HG03442 (cell line): ENCODE measurements around the gene NKAIN2.

Source experiments
- ATAC-seq: cut with Tn5 transposase; IDR thresholded peaks from one replicate; pipeline ENCODE4 v1.9.1; 2021; ENCODE audit warnings: mild to moderate bottlenecking, moderate library complexity; ENCODE audit not compliant: unreplicated experiment

NKAIN2 gene

DNA sequence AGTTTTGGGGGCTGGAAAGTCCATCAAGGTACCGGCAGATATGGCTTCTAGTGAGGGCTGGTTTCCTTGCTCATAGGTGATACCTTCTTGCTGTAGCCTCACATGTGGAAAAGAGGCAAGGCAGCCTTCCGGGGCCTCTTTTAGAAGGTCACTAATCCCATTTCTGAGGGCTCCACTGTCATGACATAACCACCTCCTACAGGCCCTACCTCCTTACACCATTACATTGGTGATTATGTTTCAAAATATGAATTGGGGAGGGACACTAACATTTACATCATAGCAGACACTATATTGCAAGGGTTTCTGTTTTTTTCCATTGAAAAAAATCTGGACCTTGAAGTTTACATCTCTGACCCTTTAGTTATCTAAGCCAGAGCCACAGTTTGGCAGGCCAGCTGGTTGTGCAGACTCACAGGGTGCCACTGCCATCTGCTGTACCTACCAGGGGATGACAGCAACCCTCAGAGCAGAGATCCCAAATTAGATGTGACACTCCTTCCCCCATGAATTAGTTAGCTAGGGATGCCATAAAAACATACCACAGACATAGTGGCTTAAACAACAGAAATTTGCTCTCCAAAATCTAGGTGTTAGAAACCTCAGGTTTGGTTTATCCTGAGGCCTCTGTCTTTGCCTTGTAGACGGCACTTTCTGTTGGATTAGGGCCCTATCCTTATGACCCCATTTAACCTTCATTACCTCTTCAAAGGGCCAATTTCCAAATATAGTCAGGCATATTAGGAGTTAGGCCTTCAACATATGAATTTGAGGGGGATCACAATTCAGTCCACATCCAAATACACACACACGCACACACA, 992.2 kb downstream of the NKAIN2 start:
- no peak for ATAC-seq

DNA sequence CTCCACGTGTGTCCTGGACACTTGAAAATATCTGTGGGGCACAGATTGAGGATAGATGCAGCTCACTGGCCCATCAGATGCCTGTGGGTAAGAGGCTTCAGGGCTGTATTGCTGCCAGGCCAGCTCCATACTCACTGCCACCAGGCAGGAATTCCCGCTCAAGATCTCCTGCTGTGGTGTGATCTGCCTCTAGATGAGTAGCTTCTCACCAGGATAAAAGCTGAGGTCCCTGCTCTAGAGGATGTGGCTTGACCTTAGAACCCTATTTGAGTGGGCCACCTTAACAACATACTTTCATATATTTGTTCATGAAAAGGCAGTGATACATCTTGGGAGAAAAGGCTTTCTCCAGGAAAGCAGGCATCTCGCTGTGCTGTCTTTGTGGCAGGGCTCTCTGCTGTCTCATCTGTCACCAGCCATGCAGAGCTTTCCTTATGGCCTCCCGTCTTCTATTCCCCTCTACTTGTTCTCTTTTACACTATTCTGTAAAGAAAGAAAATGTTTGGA, 992.9 kb downstream of the NKAIN2 start:
- ATAC-seq, result no peak

DNA sequence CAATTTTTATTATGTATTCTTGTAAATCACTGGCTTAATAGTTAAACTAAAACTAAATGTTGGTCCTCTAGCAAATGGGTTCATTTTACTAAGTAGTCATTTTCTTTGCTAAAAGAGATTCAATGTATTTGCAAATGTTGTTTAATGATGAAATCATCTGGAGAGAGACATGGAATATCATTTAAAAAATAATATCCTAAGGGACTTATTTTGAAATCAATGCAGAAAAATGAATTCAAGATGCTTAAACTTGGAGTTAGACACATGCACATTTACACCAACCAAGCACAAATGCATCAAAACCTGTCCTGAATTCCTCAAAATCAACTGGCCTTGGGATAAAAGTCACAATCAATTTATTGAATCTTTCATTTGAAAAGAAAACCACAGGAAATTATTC, 993.6 kb downstream of the NKAIN2 start:
- no peak for ATAC-seq

DNA sequence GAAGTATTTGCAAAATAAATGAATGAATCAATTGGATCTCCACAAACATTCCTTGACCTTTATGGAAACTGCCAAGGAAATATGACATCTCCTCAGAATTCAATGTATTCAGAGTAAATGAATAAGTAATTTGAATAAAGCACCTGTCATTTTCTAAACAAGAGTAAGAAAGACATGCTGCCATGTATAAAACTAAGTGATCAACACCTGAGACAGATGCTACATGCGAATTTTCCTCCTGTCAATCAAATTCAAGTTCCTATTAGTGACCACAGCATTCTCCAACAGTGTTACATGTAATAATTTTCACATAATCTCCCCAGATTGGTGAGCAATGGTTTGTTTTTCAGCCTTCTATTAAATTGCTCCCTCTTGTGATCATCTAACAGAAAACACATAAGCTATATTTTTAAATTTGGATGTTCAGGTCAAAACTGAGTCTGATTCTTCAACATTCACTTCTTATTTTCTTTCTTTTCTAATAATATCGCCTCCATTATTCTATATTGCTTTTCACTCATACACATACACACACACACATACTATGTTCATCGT, 995.4 kb downstream of the NKAIN2 start:
- no peak for ATAC-seq

DNA sequence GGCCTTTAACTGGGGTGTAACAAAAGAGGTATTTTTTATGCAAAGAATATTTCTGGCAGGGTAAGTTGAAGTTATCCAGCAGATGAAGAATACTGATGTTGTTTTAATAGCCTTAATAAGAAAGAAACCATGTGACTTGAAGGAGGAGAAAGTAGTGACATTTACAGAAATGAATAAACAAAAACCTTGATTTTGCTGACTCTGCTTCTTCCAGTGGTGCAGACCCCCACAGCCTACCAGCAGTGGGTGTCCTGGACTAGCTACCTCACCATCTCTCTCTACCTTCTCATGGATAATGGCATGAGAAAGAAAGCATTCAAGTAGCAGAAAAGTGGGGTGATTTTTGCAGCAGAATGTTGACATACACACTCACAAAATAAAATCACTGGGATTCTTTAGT, 996.0 kb downstream of the NKAIN2 start:
- ATAC-seq, result no peak

DNA sequence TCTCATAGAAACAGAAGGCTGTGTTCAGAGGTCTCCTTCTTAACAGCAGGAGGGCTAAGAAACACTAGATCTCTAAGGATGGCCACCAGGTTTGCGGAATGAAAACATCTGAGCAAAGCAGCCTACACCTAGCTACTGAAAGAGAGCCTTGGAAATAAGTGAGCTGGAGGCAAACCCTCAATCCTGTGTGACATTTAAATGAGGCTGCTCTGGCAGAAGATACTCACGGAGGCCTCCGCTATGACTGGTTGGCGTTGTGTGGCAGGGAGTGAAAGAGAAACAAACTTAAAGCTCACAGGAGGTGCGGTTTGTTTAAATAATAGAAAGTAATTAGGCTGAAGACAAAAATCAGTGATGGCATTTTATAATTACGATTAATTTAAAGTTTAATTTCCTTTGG, 996.6 kb downstream of the NKAIN2 start:
- no peak for ATAC-seq

DNA sequence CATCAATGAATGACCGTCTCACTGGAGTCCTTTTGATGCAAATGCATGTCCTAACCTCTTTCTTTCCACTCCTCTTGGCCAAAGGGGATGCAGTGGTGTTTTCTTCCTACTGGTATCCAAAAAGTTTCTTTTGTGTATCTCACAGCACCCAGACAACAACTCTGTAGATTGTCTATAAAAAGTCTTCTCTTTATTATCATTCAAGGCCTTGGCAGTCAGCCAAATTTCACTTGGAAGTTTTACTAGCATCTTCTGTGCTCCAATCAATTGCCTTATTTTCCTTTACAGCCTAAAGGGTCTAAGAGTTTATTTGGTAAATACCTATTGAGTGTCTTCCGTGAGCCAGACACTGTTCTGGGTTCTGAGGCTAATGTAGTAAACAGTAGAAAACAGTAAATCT, 1008.4 kb downstream of the NKAIN2 start:
- no peak for ATAC-seq

DNA sequence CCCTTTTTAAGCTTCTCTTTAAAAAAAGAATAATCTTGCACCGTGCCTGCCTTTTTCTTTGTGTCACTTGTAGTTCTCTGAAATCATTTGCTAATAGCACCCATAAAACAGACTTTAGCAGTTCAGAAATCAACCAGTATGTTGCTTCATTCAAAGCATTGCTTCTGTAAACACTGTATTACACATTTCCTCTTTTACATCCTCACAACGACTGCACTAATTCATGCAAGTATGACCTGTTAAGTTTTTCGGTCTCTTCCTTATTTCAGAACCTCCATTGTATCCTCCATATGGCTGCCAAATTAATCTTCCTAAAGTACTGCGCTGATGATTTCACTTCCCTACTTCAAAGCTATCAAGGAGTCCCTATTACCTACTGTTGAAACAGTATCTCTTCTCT, 1015.7 kb downstream of the NKAIN2 start:
- no peak for ATAC-seq

DNA sequence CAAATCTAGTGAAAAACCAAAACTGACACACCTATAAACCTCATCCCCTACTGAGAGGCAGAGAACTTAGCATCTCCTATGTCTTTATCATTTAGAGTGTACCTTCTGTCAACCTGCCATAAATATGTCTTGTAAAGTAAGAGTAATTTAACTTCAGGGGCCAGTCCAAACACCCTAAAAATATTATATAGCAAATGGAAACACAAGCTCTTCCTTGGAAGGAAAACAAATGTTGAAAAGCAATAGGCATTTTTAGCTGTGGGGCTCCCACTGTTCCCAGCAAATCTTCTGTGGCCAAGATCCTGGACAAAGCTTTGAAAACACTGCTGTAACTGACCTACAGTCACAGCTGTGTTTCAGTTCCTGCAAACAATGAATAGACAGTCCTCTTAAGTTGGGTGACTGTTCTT, 1018.5 kb downstream of the NKAIN2 start:
- no peak for ATAC-seq

DNA sequence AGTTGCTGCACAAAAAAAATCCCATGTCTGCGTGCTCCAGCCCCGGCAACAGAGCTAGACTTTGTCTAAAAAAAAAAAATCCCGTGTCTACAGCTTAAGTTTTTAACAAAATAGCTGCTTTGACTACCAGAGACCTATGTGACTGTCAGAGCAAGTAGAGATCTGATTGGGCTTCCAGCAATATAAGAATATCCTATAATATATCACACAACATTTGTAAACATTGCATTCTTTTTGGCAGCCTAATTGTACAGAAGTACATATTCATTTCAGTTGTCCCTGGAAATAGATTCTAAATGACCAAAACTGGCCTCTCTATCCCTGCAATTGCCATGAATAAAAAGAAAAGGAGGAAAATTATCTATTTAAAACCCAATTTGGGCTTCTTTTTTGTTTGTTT, 1019.1 kb downstream of the NKAIN2 start:
- no peak for ATAC-seq

DNA sequence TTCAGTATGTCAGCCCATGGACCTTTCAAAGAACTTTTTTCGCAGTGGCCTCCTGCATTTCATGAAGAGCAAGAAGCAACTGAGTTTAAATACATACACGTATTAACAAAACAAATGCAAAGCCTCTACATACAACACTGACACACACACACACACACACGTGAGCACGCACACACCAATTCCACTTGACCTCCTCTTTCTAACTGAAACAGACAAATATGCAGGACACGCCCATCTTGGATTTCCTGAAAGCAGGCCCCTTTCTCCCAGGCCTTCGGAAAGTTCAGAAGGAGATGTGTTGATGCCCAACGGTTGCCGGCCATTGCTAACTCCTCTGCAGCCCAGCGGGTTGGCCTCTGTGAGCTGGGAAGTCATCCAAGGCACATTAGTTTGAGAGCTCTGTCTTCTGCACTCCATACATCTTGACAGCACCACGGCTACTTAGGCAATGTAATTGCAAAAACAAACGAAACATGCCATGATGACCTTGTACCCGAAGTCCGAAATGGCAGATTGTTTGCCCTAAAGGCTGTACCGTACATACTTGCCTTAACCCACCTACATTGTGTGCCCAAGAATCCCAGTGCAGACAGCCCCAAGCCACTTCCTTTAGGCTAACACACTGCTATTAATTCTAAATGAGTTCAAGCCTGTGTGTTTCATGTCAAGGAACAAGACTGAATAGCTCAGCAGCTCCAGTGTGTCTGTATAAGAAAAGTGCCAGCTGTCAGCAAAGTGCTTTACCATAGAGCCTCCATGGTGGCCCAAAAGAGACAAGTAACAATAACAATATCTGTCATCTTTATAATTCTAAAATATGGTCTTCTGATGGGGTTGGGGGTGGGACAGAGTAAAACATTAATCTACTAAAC, 1019.8 kb downstream of the NKAIN2 start:
- no peak for ATAC-seq

DNA sequence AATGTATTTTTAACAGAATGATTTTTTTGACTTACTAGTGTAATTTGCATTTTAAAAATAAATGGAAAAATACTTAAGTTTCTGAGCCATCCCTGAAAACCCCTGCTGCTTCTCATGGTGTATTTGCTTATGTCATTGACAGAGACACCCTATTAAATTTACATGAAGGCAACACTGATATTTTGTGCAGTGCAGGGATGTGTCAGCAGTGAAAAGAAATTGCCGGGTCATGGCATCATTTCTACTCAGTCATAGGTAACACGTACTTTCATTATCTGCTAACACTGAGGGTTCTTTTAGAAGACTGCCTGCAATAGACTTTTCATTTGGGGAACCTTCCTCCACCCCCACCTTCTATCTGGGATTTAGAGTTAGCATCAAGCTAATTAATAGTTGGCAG, 1021.9 kb downstream of the NKAIN2 start:
- no peak for ATAC-seq

DNA sequence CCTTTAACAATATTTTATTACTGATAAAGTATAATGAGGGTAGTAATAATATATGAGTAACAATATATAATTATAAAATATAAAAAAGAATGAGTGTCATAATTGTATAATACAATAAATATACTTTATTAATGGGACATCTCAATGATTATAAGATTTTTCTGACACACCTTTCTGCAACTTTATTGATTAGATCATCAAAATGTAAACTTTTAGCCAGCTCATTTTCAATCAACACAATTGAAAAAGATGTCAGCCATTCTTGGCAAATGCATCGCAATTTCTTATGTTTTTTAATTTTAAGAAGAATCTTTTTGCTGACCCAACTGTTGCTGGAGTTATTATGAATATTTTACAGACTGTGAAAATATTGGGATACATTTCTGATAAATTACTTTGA, 1026.2 kb downstream of the NKAIN2 start:
- ATAC-seq, result no peak

DNA sequence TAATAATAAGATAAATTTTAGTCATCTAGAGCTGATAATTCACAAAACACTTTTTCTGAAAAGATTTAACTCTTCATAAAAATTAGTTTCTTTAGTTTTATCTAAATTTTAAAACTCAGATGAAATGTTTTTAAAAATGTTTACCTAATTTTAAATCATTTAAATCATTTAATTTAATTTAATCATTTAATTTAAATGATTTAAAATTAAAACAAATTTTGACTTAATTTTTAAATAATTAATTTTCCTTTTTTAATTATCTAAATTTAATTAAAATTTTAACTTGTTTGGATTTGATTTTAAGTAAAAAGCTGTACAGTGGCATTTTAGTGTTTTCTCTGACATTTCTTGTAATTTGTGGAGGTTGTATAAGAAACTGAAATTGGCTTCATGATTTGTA, 1026.8 kb downstream of the NKAIN2 start:
- ATAC-seq, result no peak

DNA sequence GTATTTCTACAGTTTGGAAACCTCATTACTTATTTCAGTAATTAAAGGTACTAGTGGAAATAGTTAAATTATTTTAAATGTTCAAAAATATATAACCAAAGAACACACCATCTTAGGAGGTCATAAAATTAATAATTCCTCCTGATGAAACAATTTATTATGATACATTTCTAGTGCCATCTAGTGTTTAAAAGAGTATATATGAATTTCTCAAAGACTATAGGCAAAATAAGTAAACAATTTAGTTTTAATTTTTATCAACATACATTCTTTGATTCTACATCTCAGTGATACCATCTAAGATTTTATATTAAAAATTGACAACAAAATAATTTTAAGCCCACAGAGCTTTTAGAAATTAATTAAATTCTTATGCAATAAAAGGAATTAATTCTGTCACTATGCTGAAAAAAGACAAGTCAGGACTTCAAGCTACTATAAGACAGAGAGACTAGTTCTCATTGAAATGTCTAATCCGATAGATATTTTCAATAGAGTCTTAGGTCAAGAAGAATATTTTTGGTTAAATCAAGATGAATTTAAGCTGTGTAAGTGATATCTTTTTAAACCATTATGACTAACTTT, 1050.8 kb downstream of the NKAIN2 start:
- ATAC-seq, result no peak

DNA sequence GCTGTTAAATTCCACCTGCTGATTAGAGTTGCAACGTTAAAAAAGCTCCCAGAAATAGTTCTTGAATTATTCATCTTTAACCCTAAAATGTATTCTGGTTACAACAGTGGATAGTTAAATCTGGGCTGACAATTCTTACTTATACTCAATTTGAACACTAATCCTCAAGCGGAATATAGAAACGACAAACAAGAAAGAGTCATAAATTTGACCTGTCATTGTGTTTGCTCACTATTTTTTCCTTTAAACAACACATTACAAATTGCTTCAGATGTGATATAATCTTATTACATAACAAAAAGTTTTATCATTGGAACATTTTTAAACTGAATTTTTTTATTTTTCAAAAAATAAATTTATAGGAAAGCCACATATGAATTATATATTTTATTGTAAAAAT, 1054.1 kb downstream of the NKAIN2 start:
- ATAC-seq, result no peak

DNA sequence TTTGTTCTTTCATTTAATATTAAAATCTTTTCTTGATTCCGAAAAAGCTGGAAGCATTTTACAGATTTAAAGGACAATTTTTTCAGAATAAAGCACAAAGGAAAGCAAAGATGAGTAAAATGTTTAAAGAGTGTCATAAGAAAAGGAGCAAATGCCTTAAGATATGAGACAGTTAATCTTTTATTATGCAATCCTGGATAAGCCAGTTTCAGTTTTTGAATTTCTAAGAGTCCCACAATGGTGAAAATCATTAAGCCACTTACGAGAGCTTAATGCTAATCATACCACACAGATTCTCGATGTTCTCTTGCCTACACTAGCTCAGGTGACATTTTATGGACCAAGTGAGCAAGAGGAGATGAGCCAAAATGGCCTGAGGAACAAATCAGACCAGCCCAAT, 1054.9 kb downstream of the NKAIN2 start:
- ATAC-seq, result no peak

DNA sequence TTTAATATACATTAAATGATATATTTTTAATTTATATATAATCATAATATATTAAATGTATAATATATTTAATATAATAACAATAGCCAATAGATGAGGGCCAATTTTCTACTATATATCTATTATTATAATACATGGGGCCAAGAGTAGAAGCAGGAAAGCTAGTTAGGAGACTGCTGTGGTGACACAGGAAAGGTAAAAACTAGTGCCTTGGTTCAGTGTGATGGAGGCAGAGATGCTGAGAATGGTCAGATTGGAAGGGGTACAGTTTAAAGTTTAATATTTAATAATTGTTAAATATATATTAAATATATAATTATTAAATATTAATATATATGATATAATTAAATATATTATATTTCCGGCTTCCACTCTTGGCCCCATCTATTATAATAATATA, 1055.7 kb downstream of the NKAIN2 start:
- no peak for ATAC-seq

DNA sequence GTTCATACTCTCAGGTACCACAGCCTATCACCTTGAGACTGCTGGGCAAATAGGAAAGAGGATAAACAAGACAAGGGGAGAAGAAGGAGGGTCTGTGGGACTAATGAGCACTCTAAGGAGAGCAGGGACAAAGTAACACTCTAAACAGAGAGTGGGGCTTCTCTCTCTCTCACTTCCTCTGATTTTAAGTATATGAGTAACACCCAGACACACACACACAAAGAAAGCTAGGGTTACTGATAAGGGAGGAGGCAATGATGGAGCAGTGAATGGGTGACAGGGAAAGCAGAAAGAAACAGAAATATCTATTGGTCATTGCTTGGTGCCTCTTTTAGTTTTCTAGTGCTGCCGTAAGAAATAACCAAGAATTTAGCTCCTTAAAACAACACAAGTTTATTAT, 1062.4 kb downstream of the NKAIN2 start:
- ATAC-seq, result no peak

DNA sequence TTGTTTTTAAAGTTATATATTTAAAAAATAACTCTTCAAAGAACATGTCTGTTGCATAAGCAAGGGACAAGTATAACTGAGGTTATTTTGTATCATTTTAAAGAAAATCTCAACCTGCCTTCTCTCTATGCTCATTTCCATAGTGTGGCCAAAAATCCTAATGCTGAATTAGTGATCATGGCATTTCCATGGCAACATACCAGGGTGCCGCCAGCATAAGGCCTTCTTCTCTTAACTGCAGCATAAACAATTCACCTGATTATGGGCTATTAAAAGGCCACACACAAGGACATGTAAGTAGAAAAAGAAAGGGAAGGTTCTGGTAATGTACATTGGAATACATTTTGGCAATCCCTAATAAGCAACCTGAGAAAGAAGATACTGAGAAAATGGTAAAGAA, 1063.5 kb downstream of the NKAIN2 start:
- no peak for ATAC-seq

DNA sequence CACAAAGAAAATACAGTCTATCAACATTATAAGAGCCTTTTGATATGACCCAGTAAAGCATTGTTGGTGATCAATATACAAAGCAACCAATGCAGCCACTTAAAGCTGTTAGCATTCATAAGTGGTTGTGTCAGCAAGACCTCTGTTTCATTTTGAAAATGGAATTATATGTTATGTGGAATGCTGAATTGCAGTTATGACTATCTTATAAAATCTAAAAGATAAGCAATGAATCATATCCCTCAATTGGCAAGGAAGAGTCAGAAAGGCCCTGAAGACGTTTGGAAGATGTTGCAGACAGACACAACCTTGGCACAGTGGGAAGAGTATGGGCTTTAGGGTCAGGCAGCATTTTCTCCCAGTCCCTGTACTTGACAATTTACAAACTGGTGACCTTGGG, 1064.8 kb downstream of the NKAIN2 start:
- no peak for ATAC-seq
